ENCODE data around the gene NFATC1. TPM values are rescaled to one million over a fixed set of nuclear protein-coding genes. Genes with fewer than 3 reads are reported as not detected.

Gene NFATC1
- total RNA-seq, 4 donors from 2014 or later, result 2.1 to 41.3 (median 7.6) TPM

GRCh38 chr18:79527656-79528315 lies 132.1 kb downstream of the NFATC1 start:
- Histone ChIP-seq H3K4me3 (no peak overlapping the region), H3K9me3 (no peaks in the 10 kb centered on the region), H3K4me1 (peaks cover 0 to 19% (median 5%) of the 10 kb centered on the region in 4 donors), H3K36me3 (peaks cover 0 to 9% (median 0%) of the 10 kb centered on the region in 3 donors), H3K27me3 (no peaks in the 10 kb centered on the region), H3K27ac (no peak overlapping the region)
- no peak for TF ChIP-seq CTCF (IDR thresholded peaks at IDR 0.05)
- no peak for TF ChIP-seq POLR2A (IDR thresholded peaks at IDR 0.05)
- DNase-seq, result peak in 2 of 3 donors; percentile 14 to 42

GRCh38 chr18:79528316-79528695 lies 132.6 kb downstream of the NFATC1 start:
- H3K9me3 ChIP-seq, result no peaks in the 10 kb centered on the region
- TF ChIP-seq POLR2A (IDR thresholded peaks at IDR 0.05) (no peak), CTCF (IDR thresholded peaks at IDR 0.05) (no peak)
- DNase-seq, result peak in 2 of 3 donors; percentile 24 to 44

GRCh38 chr18:79528846-79529245 lies 133.1 kb downstream of the NFATC1 start:
- Histone ChIP-seq H3K27me3 (no peaks in the 10 kb centered on the region), H3K4me3 (no peak overlapping the region), H3K27ac (no peak overlapping the region), H3K36me3 (peaks cover 0 to 9% (median 0%) of the 10 kb centered on the region in 3 donors), H3K9me3 (no peaks in the 10 kb centered on the region), H3K4me1 (peaks cover 0 to 10% (median 5%) of the 10 kb centered on the region in 4 donors)
- DNase-seq, result peak; percentile 48 to 85 (median 74)
- TF ChIP-seq CTCF (IDR thresholded peaks at IDR 0.05) (peak; percentile 66 to 88 (median 76)), POLR2A (IDR thresholded peaks at IDR 0.05) (no peak)

More at GRCh38 chr18:79528316-79528695, 132.6 kb downstream of the NFATC1 start:
- Histone ChIP-seq H3K4me1 (peaks cover 0 to 14% (median 5%) of the 10 kb centered on the region in 4 donors), H3K4me3 (no peak overlapping the region), H3K36me3 (peaks cover 0 to 9% (median 0%) of the 10 kb centered on the region in 3 donors), H3K27ac (no peak overlapping the region), H3K27me3 (no peaks in the 10 kb centered on the region)

GRCh38 chr18:79529296-79529695 lies 133.6 kb downstream of the NFATC1 start:
- TF ChIP-seq POLR2A (IDR thresholded peaks at IDR 0.05) (no peak), CTCF (IDR thresholded peaks at IDR 0.05) (no peak)
- Histone ChIP-seq H3K4me3 (no peak overlapping the region), H3K27ac (no peak overlapping the region), H3K4me1 (peaks cover 0 to 9% (median 3%) of the 10 kb centered on the region in 4 donors), H3K27me3 (no peaks in the 10 kb centered on the region), H3K36me3 (peaks cover 0 to 9% (median 0%) of the 10 kb centered on the region in 3 donors), H3K9me3 (no peaks in the 10 kb centered on the region)
- peak in 2 of 3 donors; percentile 34 to 40 for DNase-seq

- peaks cover 0 to 9% (median 0%) of the 10 kb centered on the region in 4 donors for H3K4me1 ChIP-seq
- peaks cover 0 to 9% (median 0%) of the 10 kb centered on the region in 3 donors for H3K36me3 ChIP-seq
- H3K27me3 ChIP-seq, result no peaks in the 10 kb centered on the region
- H3K9me3 ChIP-seq, result no peaks in the 10 kb centered on the region
- H3K4me3 ChIP-seq, result no peak overlapping the region
- TF ChIP-seq CTCF (IDR thresholded peaks at IDR 0.05) (no peak), POLR2A (IDR thresholded peaks at IDR 0.05) (no peak)
- H3K27ac ChIP-seq, result no peak overlapping the region
- DNase-seq, result peak in 2 of 3 donors; percentile 25 to 42
Measured at GRCh38 chr18:79529991-79530390, 134.3 kb downstream of the NFATC1 start.
